Loucy (cell line): ENCODE data around the gene DRD4.

ENCODE experiments used
- H2AFZ ChIP-seq: fragments of 200-600 bp; sonication (generic); 2 replicates; pipeline ENCODE4 v1.6.0; 2016; ENCODE audit warnings: antibody characterized with exemption, mild to moderate bottlenecking, low read length, moderate library complexity
- H3F3A ChIP-seq: fragments of 200-600 bp; 2 replicates; pipeline ENCODE4 v1.6.0; 2016; ENCODE audit warnings: antibody characterized with exemption, low read depth, mild to moderate bottlenecking
- H3K27me3 ChIP-seq: fragments of 200-600 bp; sonication (generic); 2 replicates; pipeline ENCODE4 v1.6.1; 2014; ENCODE audit warnings: low read length, mild to moderate bottlenecking; ENCODE audit not compliant: insufficient read depth, poor library complexity, severe bottlenecking
- H3K36me3 ChIP-seq: fragments of 200-600 bp; sonication (generic); 2 replicates; pipeline ENCODE4 v1.6.1; 2016; ENCODE audit warnings: low read length; ENCODE audit not compliant: insufficient read depth
- H3K4me1 ChIP-seq: fragments of 200-600 bp; sonication (generic); 2 replicates; pipeline ENCODE4 v1.5.1; 2014; ENCODE audit warnings: low read length, mild to moderate bottlenecking; ENCODE audit not compliant: insufficient read depth, poor library complexity, severe bottlenecking
- H3K4me2 ChIP-seq: fragments of 200-600 bp; sonication (generic); 2 replicates; pipeline ENCODE4 v1.6.0; 2014; ENCODE audit warnings: antibody characterized with exemption, low read length, low read depth, mild to moderate bottlenecking; ENCODE audit not compliant: poor library complexity, severe bottlenecking
- H3K4me3 ChIP-seq: fragments of 200-600 bp; sonication (generic); 2 replicates; pipeline ENCODE4 v1.5.1; 2014; ENCODE audit warnings: low read length, mild to moderate bottlenecking, mixed read lengths; ENCODE audit not compliant: poor library complexity, severe bottlenecking
- H3K79me2 ChIP-seq: fragments of 200-600 bp; sonication (generic); 2 replicates; pipeline ENCODE4 v1.6.1; 2014; ENCODE audit warnings: low read length; ENCODE audit not compliant: insufficient read depth
- H3K9ac ChIP-seq: fragments of 200-600 bp; sonication (generic); 2 replicates; pipeline ENCODE4 v1.6.0; 2014; ENCODE audit warnings: mild to moderate bottlenecking, low read depth, low read length, moderate library complexity; ENCODE audit not compliant: poor library complexity, severe bottlenecking
- H3K9me2 ChIP-seq: fragments of 200-600 bp; sonication (generic); replicated peaks from 2 replicates; pipeline ENCODE4 v1.6.1; 2016; ENCODE audit warnings: low read depth, low read length, mixed read lengths
- H3K9me3 ChIP-seq: fragments of 200-600 bp; sonication (generic); 2 replicates; pipeline ENCODE4 v1.6.1; 2014; ENCODE audit warnings: mild to moderate bottlenecking, antibody characterized with exemption, low read length, low read depth; ENCODE audit not compliant: insufficient read depth
- H4K20me1 ChIP-seq: fragments of 200-600 bp; sonication (generic); 2 replicates; pipeline ENCODE4 v1.6.0; 2014; ENCODE audit warnings: antibody characterized with exemption, low read length, mild to moderate bottlenecking; ENCODE audit not compliant: insufficient read depth, poor library complexity, severe bottlenecking
- CTCF ChIP-seq: fragments of 200-600 bp; sonication (generic); conservative IDR thresholded peaks from 2 replicates; pipeline ENCODE4 v1.5.1; 2014; ENCODE audit warnings: mild to moderate bottlenecking, antibody characterized with exemption, low read length
- EZH2phosphoT487 ChIP-seq: fragments of 200-600 bp; IDR thresholded peaks from 2 replicates; pipeline ENCODE4 v1.6.1; 2018; ENCODE audit warnings: antibody characterized with exemption, mild to moderate bottlenecking, moderate library complexity, borderline replicate concordance

Gene DRD4

GRCh38 chr11:603154-603553 is 33.9 kb upstream of the DRD4 start:
- Histone ChIP-seq H4K20me1 (no peaks in the 10 kb centered on the region), H3K9me3 (no peaks in the 10 kb centered on the region), H3K79me2 (no peaks in the 10 kb centered on the region), H3K4me2 (no peak overlapping the region), H3K4me1 (no peaks in the 10 kb centered on the region), H3K9me2 (no peaks in the 10 kb centered on the region), H3K9ac (no peak overlapping the region), H3K4me3 (no peak overlapping the region), H3F3A (no peaks in the 10 kb centered on the region), H3K36me3 (peaks cover 91% of the 10 kb centered on the region; the same call in 1 of the 2 replicates), H3K27me3 (no peaks in the 10 kb centered on the region), H2AFZ (no peak overlapping the region)
- TF ChIP-seq EZH2phosphoT487 (no peak), CTCF (no peak)

- Histone ChIP-seq H3K4me3 (no peak overlapping the region), H3K9me2 (no peaks in the 10 kb centered on the region), H3K4me1 (no peaks in the 10 kb centered on the region), H3K36me3 (peaks cover 94% of the 10 kb centered on the region; the same call in 1 of the 2 replicates), H3K27me3 (no peaks in the 10 kb centered on the region), H3K9me3 (no peaks in the 10 kb centered on the region), H3K79me2 (no peaks in the 10 kb centered on the region), H3F3A (no peaks in the 10 kb centered on the region), H3K9ac (no peak overlapping the region), H2AFZ (no peak overlapping the region), H4K20me1 (no peaks in the 10 kb centered on the region), H3K4me2 (no peak overlapping the region)
- TF ChIP-seq EZH2phosphoT487 (no peak), CTCF (no peak)
Measured at GRCh38 chr11:605286-606129, 31.6 kb upstream of the DRD4 start.

GRCh38 chr11:606245-606644 is 30.8 kb upstream of the DRD4 start:
- Histone ChIP-seq H3F3A (no peaks in the 10 kb centered on the region), H3K4me1 (no peaks in the 10 kb centered on the region), H3K9me2 (no peaks in the 10 kb centered on the region), H2AFZ (no peak overlapping the region), H3K9ac (no peak overlapping the region), H3K9me3 (no peaks in the 10 kb centered on the region), H3K27me3 (no peaks in the 10 kb centered on the region), H3K79me2 (no peaks in the 10 kb centered on the region), H3K36me3 (peaks cover 97% of the 10 kb centered on the region; the same call in 1 of the 2 replicates), H3K4me3 (no peak overlapping the region), H3K4me2 (no peak overlapping the region), H4K20me1 (no peaks in the 10 kb centered on the region)
- TF ChIP-seq EZH2phosphoT487 (no peak), CTCF (no peak)
